ENCODE measurements around the gene LBHD2.

- TF ChIP-seq ZNF274 (IDR thresholded peaks at IDR 0.05; ENCODE audit: low read depth, low read length) (no peak), EZH2 (IDR thresholded peaks at IDR 0.05) (no peak), EZH2phosphoT487 (IDR thresholded peaks at IDR 0.05; ENCODE audit: borderline replicate concordance) (no peak), POLR2AphosphoS5 (IDR thresholded peaks at IDR 0.05; ENCODE audit: low read depth, low read length) (no peak), EGR1 (IDR thresholded peaks at IDR 0.05; ENCODE audit: low read depth) (no peak), YY1 (IDR thresholded peaks at IDR 0.05; ENCODE audit: extremely low read depth, insufficient replicate concordance, low read depth, low read length) (no peak), TCF7L2 (IDR thresholded peaks at IDR 0.05; ENCODE audit: borderline replicate concordance, extremely low read depth, insufficient read depth, insufficient read length) (peak; percentile 73), POLR2A (IDR thresholded peaks at IDR 0.05; ENCODE audit: borderline replicate concordance, extremely low read depth, insufficient read depth, insufficient read length) (no peak)
- TF ChIP-seq, protein P1, sequence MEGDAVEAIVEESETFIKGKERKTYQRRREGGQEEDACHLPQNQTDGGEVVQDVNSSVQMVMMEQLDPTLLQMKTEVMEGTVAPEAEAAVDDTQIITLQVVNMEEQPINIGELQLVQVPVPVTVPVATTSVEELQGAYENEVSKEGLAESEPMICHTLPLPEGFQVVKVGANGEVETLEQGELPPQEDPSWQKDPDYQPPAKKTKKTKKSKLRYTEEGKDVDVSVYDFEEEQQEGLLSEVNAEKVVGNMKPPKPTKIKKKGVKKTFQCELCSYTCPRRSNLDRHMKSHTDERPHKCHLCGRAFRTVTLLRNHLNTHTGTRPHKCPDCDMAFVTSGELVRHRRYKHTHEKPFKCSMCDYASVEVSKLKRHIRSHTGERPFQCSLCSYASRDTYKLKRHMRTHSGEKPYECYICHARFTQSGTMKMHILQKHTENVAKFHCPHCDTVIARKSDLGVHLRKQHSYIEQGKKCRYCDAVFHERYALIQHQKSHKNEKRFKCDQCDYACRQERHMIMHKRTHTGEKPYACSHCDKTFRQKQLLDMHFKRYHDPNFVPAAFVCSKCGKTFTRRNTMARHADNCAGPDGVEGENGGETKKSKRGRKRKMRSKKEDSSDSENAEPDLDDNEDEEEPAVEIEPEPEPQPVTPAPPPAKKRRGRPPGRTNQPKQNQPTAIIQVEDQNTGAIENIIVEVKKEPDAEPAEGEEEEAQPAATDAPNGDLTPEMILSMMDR (IDR thresholded peaks at IDR 0.05 in 2 of 3, conservative IDR thresholded peaks at IDR 0.05 in 1 of 3; ENCODE audit: borderline replicate concordance in 1 of 3, insufficient read depth in 1 of 3, low read depth in 2 of 3, low read length in 2 of 3), result peak in 2 of 3 experiments; percentile 28 to 46; a peak in 3 of 6 replicates
- TF ChIP-seq, protein P2, sequence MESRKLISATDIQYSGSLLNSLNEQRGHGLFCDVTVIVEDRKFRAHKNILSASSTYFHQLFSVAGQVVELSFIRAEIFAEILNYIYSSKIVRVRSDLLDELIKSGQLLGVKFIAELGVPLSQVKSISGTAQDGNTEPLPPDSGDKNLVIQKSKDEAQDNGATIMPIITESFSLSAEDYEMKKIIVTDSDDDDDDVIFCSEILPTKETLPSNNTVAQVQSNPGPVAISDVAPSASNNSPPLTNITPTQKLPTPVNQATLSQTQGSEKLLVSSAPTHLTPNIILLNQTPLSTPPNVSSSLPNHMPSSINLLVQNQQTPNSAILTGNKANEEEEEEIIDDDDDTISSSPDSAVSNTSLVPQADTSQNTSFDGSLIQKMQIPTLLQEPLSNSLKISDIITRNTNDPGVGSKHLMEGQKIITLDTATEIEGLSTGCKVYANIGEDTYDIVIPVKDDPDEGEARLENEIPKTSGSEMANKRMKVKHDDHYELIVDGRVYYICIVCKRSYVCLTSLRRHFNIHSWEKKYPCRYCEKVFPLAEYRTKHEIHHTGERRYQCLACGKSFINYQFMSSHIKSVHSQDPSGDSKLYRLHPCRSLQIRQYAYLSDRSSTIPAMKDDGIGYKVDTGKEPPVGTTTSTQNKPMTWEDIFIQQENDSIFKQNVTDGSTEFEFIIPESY (IDR thresholded peaks at IDR 0.05; ENCODE audit: extremely low read depth, insufficient replicate concordance, low read length), result no peak
Observed at GRCh38 chr14:103105580-103106150, 21.7 kb downstream of the LBHD2 start.
